Endodermal cell (in vitro differentiated cells): ENCODE measurements around the gene FGF14. TPM values are rescaled to one million over a fixed set of nuclear protein-coding genes. Genes with fewer than 3 reads are reported as not detected.

Source experiments
- DNase-seq: peaks from one replicate; pipeline ENCODE4 v3.0.0-alpha.2; 2017
- H3K27ac ChIP-seq: 2 replicates; pipeline ENCODE4 v1.5.1; 2013; ENCODE audit warnings: mild to moderate bottlenecking, low read depth, low read length, moderate library complexity
- H3K27me3 ChIP-seq: 2 replicates; pipeline ENCODE4 v1.6.1; 2013; ENCODE audit warnings: mild to moderate bottlenecking, low read length, moderate library complexity; ENCODE audit not compliant: insufficient read depth, control insufficient read depth, poor library complexity, severe bottlenecking
- H3K36me3 ChIP-seq: 2 replicates; pipeline ENCODE4 v1.7.0; 2013; ENCODE audit warnings: mild to moderate bottlenecking, low read length, moderate library complexity; ENCODE audit not compliant: control insufficient read depth, insufficient read depth
- H3K4me1 ChIP-seq: one replicate; pipeline ENCODE4 v1.7.0; 2013; ENCODE audit warnings: low read length; ENCODE audit not compliant: control insufficient read depth, insufficient read depth
- H3K4me3 ChIP-seq: 2 replicates; pipeline ENCODE4 v1.5.1; 2013; ENCODE audit warnings: mild to moderate bottlenecking, low read length, moderate library complexity
- H3K9ac ChIP-seq: 2 replicates; pipeline ENCODE4 v1.6.1; 2013; ENCODE audit warnings: mild to moderate bottlenecking, low read length, moderate library complexity; ENCODE audit not compliant: poor library complexity, severe bottlenecking; ENCODE audit errors: extremely low read depth
- H3K9me3 ChIP-seq: 2 replicates; pipeline ENCODE4 v1.6.1; 2013; ENCODE audit warnings: mild to moderate bottlenecking, low read length, moderate library complexity; ENCODE audit not compliant: control insufficient read depth
- H3K27ac Mint-ChIP-seq: 2 replicates; pipeline ENCODE4 v1.8.0; 2020; ENCODE audit warnings: mixed read lengths
- H3K27me3 Mint-ChIP-seq: 2 replicates; pipeline ENCODE4 v1.8.0; 2021; ENCODE audit warnings: mild to moderate bottlenecking, mixed read lengths; ENCODE audit not compliant: insufficient read depth
- H3K36me3 Mint-ChIP-seq: 2 replicates; pipeline ENCODE4 v1.8.0; 2020; ENCODE audit warnings: low read depth, mixed read lengths
- H3K4me1 Mint-ChIP-seq: 2 replicates; pipeline ENCODE4 v1.8.0; 2020; ENCODE audit warnings: mixed read lengths
- H3K4me3 Mint-ChIP-seq: 2 replicates; pipeline ENCODE4 v1.8.0; 2020; ENCODE audit warnings: mild to moderate bottlenecking, moderate library complexity, mixed read lengths
- H3K9me3 Mint-ChIP-seq: 2 replicates; pipeline ENCODE4 v1.8.0; 2020; ENCODE audit warnings: mild to moderate bottlenecking, mixed read lengths
- CTCF ChIP-seq: fragments of 200-600 bp; sonication (generic); conservative IDR thresholded peaks from 2 replicates; pipeline ENCODE4 v1.5.0; 2021; ENCODE audit warnings: antibody characterized with exemption, mild to moderate bottlenecking
- WGBS, 2 experiments: methylation state at CpG; one replicate each; pipeline versions ENCODE4 v1.1.5 to v1.1.7; 2013; ENCODE audit warnings: missing lambda C conversion rate in 2 of 2, mixed read lengths in 1 of 2; ENCODE audit not compliant: insufficient coverage in 1 of 2, insufficient read length in 1 of 2; 5-methylcytosine and 5-hydroxymethylcytosine counted together
- total RNA-seq, 2 donors: library from RNA; stranded (reverse); fragmentation: NEBNext Ultra II Directional in 1 of 2; extraction: Animal tissue kit (Norgen Biotek cat#: 25700) in 1 of 2; gene quantifications; 2 replicates in 1 of 2; 3 replicates in 1 of 2; pipeline ENCODE4 v1.2.1, GENCODE V29; 2021

The FGF14 gene
- total RNA-seq, 2 donors from 2014 or later: 0.15 to 0.26 TPM

- no peaks in the 10 kb centered on the region for H3K4me1 ChIP-seq
- TF ChIP-seq CTCF: no peak
- no peak overlapping the region for H3K9ac ChIP-seq
- no peak overlapping the region for H3K4me3 ChIP-seq
- Mint-ChIP-seq H3K9me3 (no peaks in the 10 kb centered on the region), H3K4me3 (no peak overlapping the region), H3K36me3 (no peaks in the 10 kb centered on the region), H3K27ac (no peak overlapping the region), H3K27me3 (no peaks in the 10 kb centered on the region), H3K4me1 (no peaks in the 10 kb centered on the region)
- no peaks in the 10 kb centered on the region for H3K36me3 ChIP-seq
- no peak for DNase-seq
- no peaks in the 10 kb centered on the region for H3K27me3 ChIP-seq
- H3K27ac ChIP-seq: no peak overlapping the region
- H3K9me3 ChIP-seq: no peaks in the 10 kb centered on the region
Observed at GRCh38 chr13:102147353-102147752, 254.5 kb downstream of the FGF14 start.

- no peak for DNase-seq
- Mint-ChIP-seq H3K4me3 (no peak overlapping the region), H3K4me1 (no peaks in the 10 kb centered on the region), H3K27ac (no peak overlapping the region), H3K36me3 (no peaks in the 10 kb centered on the region), H3K9me3 (no peaks in the 10 kb centered on the region), H3K27me3 (no peaks in the 10 kb centered on the region)
- Histone ChIP-seq H3K27ac (no peak overlapping the region), H3K36me3 (no peaks in the 10 kb centered on the region), H3K4me3 (no peak overlapping the region), H3K9ac (no peak overlapping the region), H3K9me3 (no peaks in the 10 kb centered on the region), H3K27me3 (no peaks in the 10 kb centered on the region), H3K4me1 (no peaks in the 10 kb centered on the region)
- TF ChIP-seq CTCF: no peak
Observed at GRCh38 chr13:102145750-102146149, 256.1 kb downstream of the FGF14 start.

GRCh38 chr13:102142473-102142826 is 259.4 kb downstream of the FGF14 start:
- TF ChIP-seq CTCF: no peak
- Histone ChIP-seq H3K27me3 (no peaks in the 10 kb centered on the region), H3K9ac (no peak overlapping the region), H3K36me3 (no peaks in the 10 kb centered on the region), H3K9me3 (no peaks in the 10 kb centered on the region), H3K4me3 (no peak overlapping the region), H3K27ac (no peak overlapping the region), H3K4me1 (no peaks in the 10 kb centered on the region)
- Mint-ChIP-seq H3K4me1 (no peaks in the 10 kb centered on the region), H3K27me3 (no peaks in the 10 kb centered on the region), H3K9me3 (no peaks in the 10 kb centered on the region), H3K36me3 (no peaks in the 10 kb centered on the region), H3K4me3 (no peak overlapping the region), H3K27ac (no peak overlapping the region)
- DNase-seq: no peak
- 100% methylated on average over 1 of the region's 1 CpG; no CpG with 5 or more reads in 1 of the 2 experiments for WGBS, 2 experiments
